OCI-LY1 (cell line): ENCODE measurements around the gene SUGCT.
A peak's percentile ranks its signal among the peaks of the same experiment; 100 is the strongest.

Experiments
- H2AFZ ChIP-seq: fragments of 200-600 bp; sonication (generic), shearing (Covaris generic); 2 replicates; pipeline ENCODE4 v1.6.0; 2014; ENCODE audit warnings: antibody characterized with exemption, mild to moderate bottlenecking, low read length
- H3F3A ChIP-seq: fragments of 200-600 bp; sonication (generic), shearing (Covaris generic); 2 replicates; pipeline ENCODE4 v1.6.0; 2014; ENCODE audit warnings: mild to moderate bottlenecking, antibody characterized with exemption, low read length, moderate library complexity; ENCODE audit not compliant: insufficient read depth
- H3K27ac ChIP-seq: fragments of 200-600 bp; sonication (generic); 2 replicates; pipeline ENCODE4 v1.5.1; 2014; ENCODE audit warnings: low read length, mixed run types, mild to moderate bottlenecking, low read depth; ENCODE audit not compliant: poor library complexity, severe bottlenecking
- H3K27me3 ChIP-seq: fragments of 200-600 bp; sonication (generic); 2 replicates; pipeline ENCODE4 v1.6.0; 2014; ENCODE audit warnings: antibody characterized with exemption, mild to moderate bottlenecking, low read length, moderate library complexity; ENCODE audit not compliant: insufficient read depth
- H3K36me3 ChIP-seq: fragments of 200-600 bp; sonication (generic); 2 replicates; pipeline ENCODE4 v1.6.1; 2014; ENCODE audit warnings: mild to moderate bottlenecking, antibody characterized with exemption, low read length, moderate library complexity, mixed read lengths; ENCODE audit not compliant: insufficient read depth
- H3K4me1 ChIP-seq: fragments of 200-600 bp; sonication (generic); 2 replicates; pipeline ENCODE4 v1.5.1; 2014; ENCODE audit warnings: mild to moderate bottlenecking, low read length, moderate library complexity; ENCODE audit not compliant: insufficient read depth, severe bottlenecking
- H3K4me2 ChIP-seq: fragments of 200-600 bp; sonication (generic), shearing (Covaris generic); 2 replicates; pipeline ENCODE4 v1.6.1; 2014; ENCODE audit warnings: low read length
- H3K4me3 ChIP-seq: fragments of 200-600 bp; sonication (generic); 2 replicates; pipeline ENCODE4 v1.5.1; 2014; ENCODE audit warnings: low read length, low read depth, mild to moderate bottlenecking, mixed read lengths; ENCODE audit not compliant: poor library complexity, severe bottlenecking
- H3K79me2 ChIP-seq: fragments of 200-600 bp; shearing (Covaris generic); 2 replicates; pipeline ENCODE4 v1.6.1; 2016; ENCODE audit warnings: mixed run types, low read length, mixed read lengths; ENCODE audit not compliant: insufficient read depth
- H3K9ac ChIP-seq: fragments of 200-600 bp; sonication (generic), shearing (Covaris generic); 2 replicates; pipeline ENCODE4 v1.6.1; 2014; ENCODE audit warnings: mild to moderate bottlenecking, low read length, mixed read lengths
- H3K9me2 ChIP-seq: fragments of 200-600 bp; sonication (generic), shearing (Covaris generic); 2 replicates; pipeline ENCODE4 v1.6.1; 2014; ENCODE audit warnings: low read depth, mild to moderate bottlenecking, low read length, mixed read lengths
- H3K9me3 ChIP-seq: fragments of 200-600 bp; shearing (Covaris generic); 2 replicates; pipeline ENCODE4 v1.6.1; 2014; ENCODE audit warnings: low read length, mixed read lengths
- H4K20me1 ChIP-seq: fragments of 200-600 bp; sonication (generic), shearing (Covaris generic); 2 replicates; pipeline ENCODE4 v1.6.0; 2016; ENCODE audit warnings: mild to moderate bottlenecking, low read length; ENCODE audit not compliant: insufficient read depth
- CTCF ChIP-seq: fragments of 200-600 bp; sonication (generic), shearing (Covaris generic); IDR thresholded peaks from 2 replicates; pipeline ENCODE4 v1.5.1; 2017; ENCODE audit warnings: mild to moderate bottlenecking, antibody characterized with exemption, low read length, moderate library complexity, mixed read lengths
- EZH2 ChIP-seq: fragments of 200-600 bp; sonication (generic), shearing (Covaris generic); IDR thresholded peaks from 2 replicates; pipeline ENCODE4 v1.8.0; 2017; ENCODE audit warnings: borderline replicate concordance, mixed run types, mild to moderate bottlenecking, antibody characterized with exemption, low read length, moderate library complexity, mixed read lengths

Gene SUGCT

DNA sequence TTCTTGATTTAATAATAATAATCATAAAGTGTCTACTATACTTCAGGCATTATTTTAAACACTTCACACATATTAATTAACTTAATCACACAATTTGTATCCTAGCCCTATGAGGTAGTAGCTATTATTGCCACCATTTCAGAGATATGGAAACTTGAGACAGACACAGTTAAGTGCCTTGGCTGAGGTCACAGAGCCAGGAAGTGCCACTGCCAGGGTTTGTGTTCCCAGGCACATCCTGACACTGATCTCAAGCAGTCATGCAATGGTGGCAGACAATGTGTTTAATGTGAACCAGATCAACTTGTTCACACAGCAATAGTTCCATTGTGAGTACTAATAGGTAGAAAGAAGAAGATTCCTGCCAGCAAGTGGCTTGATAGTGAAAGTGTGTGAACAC is 666.0 kb downstream of the SUGCT start:
- Histone ChIP-seq H3K27ac (no peak overlapping the region), H2AFZ (peak overlapping the region; percentile 66; the same call in 1 of the 2 replicates), H4K20me1 (no peaks in the 10 kb centered on the region), H3K36me3 (no peaks in the 10 kb centered on the region), H3K9me2 (no peaks in the 10 kb centered on the region), H3K4me3 (no peak overlapping the region), H3F3A (no peaks in the 10 kb centered on the region), H3K9ac (no peak overlapping the region), H3K9me3 (no peaks in the 10 kb centered on the region), H3K4me1 (peaks cover 20% of the 10 kb centered on the region), H3K4me2 (no peak overlapping the region; the same call in 1 of the 2 replicates), H3K79me2 (no peaks in the 10 kb centered on the region), H3K27me3 (no peaks in the 10 kb centered on the region)
- TF ChIP-seq CTCF (no peak), EZH2 (no peak)

- no peaks in the 10 kb centered on the region for H3K9me2 ChIP-seq
- H3K4me1 ChIP-seq, result peaks cover 30% of the 10 kb centered on the region
- no peak overlapping the region for H3K4me3 ChIP-seq
- no peak overlapping the region for H3K27ac ChIP-seq
- H3K79me2 ChIP-seq, result no peaks in the 10 kb centered on the region
- no peak overlapping the region for H3K9ac ChIP-seq
- H2AFZ ChIP-seq, result peak overlapping the region; percentile 29; the same call in 1 of the 2 replicates
- H3F3A ChIP-seq, result no peaks in the 10 kb centered on the region
- H3K36me3 ChIP-seq, result no peaks in the 10 kb centered on the region
- no peaks in the 10 kb centered on the region for H3K27me3 ChIP-seq
- H3K4me2 ChIP-seq, result no peak overlapping the region
- no peaks in the 10 kb centered on the region for H3K9me3 ChIP-seq
- no peak for TF ChIP-seq CTCF
- no peak for TF ChIP-seq EZH2
- no peaks in the 10 kb centered on the region for H4K20me1 ChIP-seq
These were observed 667.7 kb downstream of the SUGCT start for GRCh38 chr7:40802497-40802896.

DNA sequence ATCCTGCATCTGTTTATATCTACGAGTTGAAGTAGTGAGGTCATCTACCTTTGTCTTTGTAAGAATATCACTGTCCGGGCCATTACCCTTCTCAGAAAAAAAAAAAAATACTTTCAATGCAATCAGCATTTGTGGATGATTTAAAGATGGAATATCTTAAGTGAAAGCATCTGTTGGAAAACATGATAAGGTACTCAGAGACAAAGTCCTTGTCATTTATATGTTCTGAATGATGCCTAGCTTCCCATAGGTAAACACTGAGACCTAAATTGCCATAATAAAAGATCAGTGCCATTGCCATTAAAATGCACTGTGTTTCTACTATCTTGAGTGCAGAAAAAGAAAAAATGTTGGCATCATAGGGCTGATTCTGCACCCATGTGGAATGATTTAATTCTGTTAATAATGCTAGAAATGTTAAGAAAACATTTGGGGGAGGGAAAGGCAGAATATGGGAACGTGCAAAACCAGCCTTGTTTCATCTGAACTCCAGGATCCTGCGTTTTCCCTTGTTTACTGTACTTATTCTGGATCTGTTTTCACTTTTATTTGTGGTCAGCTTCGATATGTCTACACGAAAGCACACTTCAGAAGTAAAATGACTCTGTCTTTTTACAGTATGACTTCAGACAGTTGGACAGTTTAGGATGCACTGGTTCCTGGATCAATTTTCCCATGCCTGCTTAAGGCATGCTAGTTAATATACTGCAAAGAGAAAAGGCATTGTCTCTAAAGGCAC is 669.8 kb downstream of the SUGCT start:
- H3K9ac ChIP-seq, result no peak overlapping the region
- no peaks in the 10 kb centered on the region for H3F3A ChIP-seq
- no peaks in the 10 kb centered on the region for H4K20me1 ChIP-seq
- peaks cover 45% of the 10 kb centered on the region for H3K4me1 ChIP-seq
- H3K79me2 ChIP-seq, result no peaks in the 10 kb centered on the region
- H3K27ac ChIP-seq, result no peak overlapping the region
- no peaks in the 10 kb centered on the region for H3K9me2 ChIP-seq
- no peak overlapping the region for H2AFZ ChIP-seq
- TF ChIP-seq CTCF (no peak), EZH2 (no peak)
- H3K27me3 ChIP-seq, result no peaks in the 10 kb centered on the region
- H3K36me3 ChIP-seq, result no peaks in the 10 kb centered on the region
- H3K9me3 ChIP-seq, result no peaks in the 10 kb centered on the region
- H3K4me3 ChIP-seq, result no peak overlapping the region
- H3K4me2 ChIP-seq, result no peak overlapping the region
